Naive thymus-derived CD4-positive, alpha-beta T cell (primary cell): Measurements from ENCODE around the gene EEA1. TPM values are rescaled to one million over a fixed set of nuclear protein-coding genes. Genes with fewer than 3 reads are reported as not detected.

Experiments
- ATAC-seq: fragments of 150-1000 bp; cut with Tn5 transposase; 2 replicates; pipeline ENCODE4 v1.10.0; 2021; ENCODE audit warnings: mild to moderate bottlenecking, moderate library complexity
- CTCF ChIA-PET: fragments of 350-600 bp; sonication (Branson Sonifier 250); formaldehyde crosslinking; loops from one replicate; lab custom pipeline; 2021; ENCODE audit warnings: antibody characterized with exemption; lab: Charles Lee
- POLR2A ChIA-PET: fragments of 350-600 bp; sonication (Branson Sonifier 250); formaldehyde crosslinking; loops from one replicate; lab custom pipeline; 2021; ENCODE audit warnings: antibody characterized with exemption, inconsistent platforms; lab: Charles Lee
- DNase-seq, 9 donors: peaks; one replicate each; pipeline versions ENCODE4 v3.0.0 to v3.0.0-alpha.2; 2020 to 2022; ENCODE audit warnings: mixed read lengths in 1 of 9
- H3K27ac ChIP-seq: one replicate; pipeline ENCODE4 v1.7.0; 2013; ENCODE audit warnings: mild to moderate bottlenecking, low read depth, low read length, moderate library complexity
- H3K27me3 ChIP-seq, 2 donors: one replicate each; pipeline ENCODE4 v1.7.0; 2013; ENCODE audit warnings: low read length in 2 of 2, mild to moderate bottlenecking in 2 of 2, moderate library complexity in 2 of 2; ENCODE audit not compliant: control insufficient read depth in 2 of 2, insufficient read depth in 2 of 2
- H3K36me3 ChIP-seq, 3 experiments: 1 replicate in 2 of 3; 2 replicates in 1 of 3; pipeline ENCODE4 v1.7.0; 2013; ENCODE audit warnings: low read length in 3 of 3, mild to moderate bottlenecking in 3 of 3, moderate library complexity in 1 of 3; ENCODE audit not compliant: insufficient read depth in 3 of 3, control insufficient read depth in 2 of 3
- H3K4me1 ChIP-seq, 2 donors: one replicate each; pipeline ENCODE4 v1.7.0; 2013; ENCODE audit warnings: low read length in 2 of 2, mild to moderate bottlenecking in 2 of 2, moderate library complexity in 1 of 2; ENCODE audit not compliant: control insufficient read depth in 2 of 2, insufficient read depth in 2 of 2
- H3K4me3 ChIP-seq: 2 replicates; pipeline ENCODE4 v1.7.0; 2013; ENCODE audit warnings: mild to moderate bottlenecking, low read length
- H3K9me3 ChIP-seq, 3 experiments: 1 replicate in 2 of 3; 2 replicates in 1 of 3; pipeline ENCODE4 v1.7.0; 2013; ENCODE audit warnings: low read length in 3 of 3; ENCODE audit not compliant: control insufficient read depth in 2 of 3
- H3K27ac Mint-ChIP-seq, 9 donors: one replicate each; pipeline ENCODE4 v1.8.0; 2020 to 2022; ENCODE audit warnings: mixed read lengths in 9 of 9, mild to moderate bottlenecking in 8 of 9, moderate library complexity in 5 of 9, inconsistent platforms in 2 of 9
- H3K27me3 Mint-ChIP-seq, 5 donors: one replicate each; pipeline ENCODE4 v1.8.0; 2021 to 2022; ENCODE audit warnings: mixed read lengths in 5 of 5, mild to moderate bottlenecking in 1 of 5
- H3K36me3 Mint-ChIP-seq, 5 donors: one replicate each; pipeline ENCODE4 v1.8.0; 2020 to 2022; ENCODE audit warnings: mixed read lengths in 5 of 5, mild to moderate bottlenecking in 3 of 5, inconsistent platforms in 1 of 5
- H3K4me1 Mint-ChIP-seq, 7 donors: one replicate each; pipeline ENCODE4 v1.8.0; 2020 to 2022; ENCODE audit warnings: mixed read lengths in 7 of 7, mild to moderate bottlenecking in 3 of 7, inconsistent platforms in 1 of 7
- H3K4me3 Mint-ChIP-seq, 10 donors: one replicate each; pipeline ENCODE4 v1.8.0; 2020 to 2022; ENCODE audit warnings: mild to moderate bottlenecking in 10 of 10, mixed read lengths in 10 of 10, moderate library complexity in 6 of 10, inconsistent platforms in 2 of 10
- H3K9me3 Mint-ChIP-seq, 11 donors: one replicate each; pipeline ENCODE4 v1.8.0; 2020 to 2022; ENCODE audit warnings: mixed read lengths in 11 of 11, mild to moderate bottlenecking in 4 of 11, inconsistent platforms in 1 of 11, moderate library complexity in 1 of 11
- intact Hi-C, 2 donors: fragments of 100-400 bp; cut with micrococcal nuclease; formaldehyde crosslinking; loops; one replicate each; pipeline ENCODE4 v1.15.1; 2023
- polyA plus RNA-seq, 2 donors: library from polyadenylated mRNA; unstranded; fragments of 300-500 nt; fragmentation: Illumina TruSeq; gene quantifications; one replicate each; pipeline ENCODE4 v1.2.3, GENCODE V29; 2021
- total RNA-seq, 6 experiments: library from RNA in 5 of 6; stranded (reverse) in 5 of 6; gene quantifications; 1 replicate in 5 of 6; 2 replicates in 1 of 6; pipeline ENCODE4 v1.2.3 and lab custom pipeline; 2021 to 2026

Gene EEA1
- total and polyA plus RNA-seq, 7 experiments from 2014 or later: 20.9 to 28.3 (median 22.2) TPM

GRCh38 chr12:92845329-92845728, 83.8 kb downstream of the EEA1 start:
- Mint-ChIP-seq H3K9me3 (no peaks in the 10 kb centered on the region), H3K27me3 (no peaks in the 10 kb centered on the region), H3K27ac (no peak overlapping the region), H3K36me3 (peaks cover 5 to 29% (median 18%) of the 10 kb centered on the region in 5 donors), H3K4me3 (no peak overlapping the region), H3K4me1 (peaks cover 0 to 7% (median 0%) of the 10 kb centered on the region in 7 donors)
- ChIA-PET POLR2A (no interaction called here), CTCF (no interaction called here)
- no peak overlapping the region for H3K27ac ChIP-seq
- H3K9me3 ChIP-seq: no peaks in the 10 kb centered on the region
- H3K27me3 ChIP-seq: no peaks in the 10 kb centered on the region
- no peak overlapping the region for H3K4me3 ChIP-seq
- ATAC-seq: no peak
- intact Hi-C loops: no loop called here
- no peaks in the 10 kb centered on the region for H3K4me1 ChIP-seq
- peaks cover 0 to 5% (median 5%) of the 10 kb centered on the region in 3 experiments for H3K36me3 ChIP-seq
- DNase-seq: no peak

- no peak overlapping the region for H3K27ac ChIP-seq
- H3K4me3 Mint-ChIP-seq: no peak overlapping the region
- no peaks in the 10 kb centered on the region for H3K9me3 Mint-ChIP-seq
- intact Hi-C loops: no loop called here
- ChIA-PET CTCF (no interaction called here), POLR2A (interaction anchor here (0.8 kb wide), 1 partner anchor 58 kb away, joined by 3 read pairs; no protein-coding TSS in a partner anchor)
- no peaks in the 10 kb centered on the region for H3K9me3 ChIP-seq
- no peaks in the 10 kb centered on the region for H3K4me1 ChIP-seq
- H3K27me3 Mint-ChIP-seq: no peaks in the 10 kb centered on the region
- ATAC-seq (no peak), DNase-seq (no peak)
- no peaks in the 10 kb centered on the region for H3K27me3 ChIP-seq
- H3K36me3 ChIP-seq: peaks cover 0 to 5% (median 2%) of the 10 kb centered on the region in 3 experiments
- H3K36me3 Mint-ChIP-seq: peaks cover 0 to 22% (median 18%) of the 10 kb centered on the region in 5 donors
- no peak overlapping the region for H3K4me3 ChIP-seq
- no peak overlapping the region for H3K27ac Mint-ChIP-seq
- peaks cover 0 to 7% (median 0%) of the 10 kb centered on the region in 7 donors for H3K4me1 Mint-ChIP-seq
Observed at GRCh38 chr12:92844151-92844763, 84.8 kb downstream of the EEA1 start.

- Histone ChIP-seq H3K27me3 (no peaks in the 10 kb centered on the region), H3K36me3 (peaks cover 0 to 8% (median 0%) of the 10 kb centered on the region in 3 experiments), H3K27ac (no peak overlapping the region), H3K9me3 (no peaks in the 10 kb centered on the region), H3K4me1 (no peaks in the 10 kb centered on the region), H3K4me3 (no peak overlapping the region)
- no peak overlapping the region for H3K27ac Mint-ChIP-seq
- ChIA-PET POLR2A (no interaction called here), CTCF (interaction anchor here (1.0 to 1.4 kb wide), 2 partner anchors 99 to 590 kb away, joined by 3 read pairs; partner anchors contain the start of gene EEA1)
- peaks cover 0 to 11% (median 8%) of the 10 kb centered on the region in 7 donors for H3K4me1 Mint-ChIP-seq
- peaks cover 0 to 1% (median 0%) of the 10 kb centered on the region in 11 donors for H3K9me3 Mint-ChIP-seq
- peaks cover 0 to 16% (median 8%) of the 10 kb centered on the region in 5 donors for H3K36me3 Mint-ChIP-seq
- no peaks in the 10 kb centered on the region for H3K27me3 Mint-ChIP-seq
- H3K4me3 Mint-ChIP-seq: no peak overlapping the region
- no peak for DNase-seq
- intact Hi-C loops: loop anchor here (2.0 to 5.0 kb wide), 4 partner anchors 157 to 568 kb away; no protein-coding TSS in a partner anchor
- no peak for ATAC-seq
Observed at GRCh38 chr12:92829686-92830282, 99.3 kb downstream of the EEA1 start.

GRCh38 chr12:92828565-92828964, 100.5 kb downstream of the EEA1 start:
- POLR2A ChIA-PET: interaction anchor here (1.5 kb wide), 1 partner anchor 101 kb away, joined by 3 read pairs; the partner anchor contains the start of gene EEA1
- peaks cover 0 to 10% (median 0%) of the 10 kb centered on the region in 3 experiments for H3K36me3 ChIP-seq

GRCh38 chr12:92827836-92828431, 101.2 kb downstream of the EEA1 start:
- CTCF ChIA-PET: interaction anchor here (0.7 to 2.0 kb wide), 6 partner anchors 8 to 1330 kb away, joined by 3 to 9 read pairs (median 6); no protein-coding TSS in a partner anchor
- H3K4me3 Mint-ChIP-seq: no peak overlapping the region
- H3K27me3 ChIP-seq: no peaks in the 10 kb centered on the region
- H3K4me3 ChIP-seq: no peak overlapping the region
- peaks cover 0 to 16% (median 7%) of the 10 kb centered on the region in 5 donors for H3K36me3 Mint-ChIP-seq
- peak; percentile 74 for ATAC-seq
- POLR2A ChIA-PET: interaction anchor here (0.6 to 1.5 kb wide), 2 partner anchors 99 to 102 kb away, joined by 3 read pairs; partner anchors contain the start of gene EEA1
- H3K9me3 ChIP-seq: no peaks in the 10 kb centered on the region
- intact Hi-C loops: loop anchor here (1.0 to 5.0 kb wide), 10 partner anchors 43 to 569 kb away; partner anchors contain the start of gene EEA1 (in 1 of the 2)
- H3K4me1 Mint-ChIP-seq: peaks cover 0 to 8% (median 2%) of the 10 kb centered on the region in 7 donors
- H3K27me3 Mint-ChIP-seq: no peaks in the 10 kb centered on the region
- H3K36me3 ChIP-seq: peaks cover 0 to 10% (median 0%) of the 10 kb centered on the region in 3 experiments
- peak in 7 of 9 donors; percentile 19 to 58 (median 37) for DNase-seq
- H3K27ac ChIP-seq: no peak overlapping the region
- H3K27ac Mint-ChIP-seq: no peak overlapping the region
- no peaks in the 10 kb centered on the region for H3K4me1 ChIP-seq
- H3K9me3 Mint-ChIP-seq: peaks cover 0 to 1% (median 0%) of the 10 kb centered on the region in 11 donors

More at GRCh38 chr12:92828565-92828964, 100.5 kb downstream of the EEA1 start:
- peaks cover 0 to 16% (median 7%) of the 10 kb centered on the region in 5 donors for H3K36me3 Mint-ChIP-seq
- CTCF ChIA-PET: interaction anchor here (1.5 to 2.0 kb wide), 2 partner anchors 98 to 100 kb away, joined by 6 to 9 read pairs; no protein-coding TSS in a partner anchor
- Histone ChIP-seq H3K4me1 (no peaks in the 10 kb centered on the region), H3K9me3 (no peaks in the 10 kb centered on the region), H3K27me3 (no peaks in the 10 kb centered on the region), H3K27ac (no peak overlapping the region), H3K4me3 (no peak overlapping the region)
- ATAC-seq (no peak), DNase-seq (no peak)
- no peak overlapping the region for H3K4me3 Mint-ChIP-seq
- peaks cover 0 to 8% (median 4%) of the 10 kb centered on the region in 7 donors for H3K4me1 Mint-ChIP-seq
- intact Hi-C loops: loop anchor here (1.0 to 5.0 kb wide), 8 partner anchors 43 to 569 kb away; no protein-coding TSS in a partner anchor
- no peaks in the 10 kb centered on the region for H3K27me3 Mint-ChIP-seq
- H3K27ac Mint-ChIP-seq: peak overlapping the region in 2 of 9 donors; percentile 2 to 60
- H3K9me3 Mint-ChIP-seq: peaks cover 0 to 1% (median 0%) of the 10 kb centered on the region in 11 donors

- Histone ChIP-seq H3K27me3 (no peaks in the 10 kb centered on the region), H3K9me3 (no peaks in the 10 kb centered on the region), H3K4me1 (no peaks in the 10 kb centered on the region), H3K36me3 (peaks cover 0 to 39% (median 4%) of the 10 kb centered on the region in 3 experiments), H3K27ac (no peak overlapping the region), H3K4me3 (no peak overlapping the region)
- ATAC-seq (no peak), DNase-seq (no peak)
- no peak overlapping the region for H3K4me3 Mint-ChIP-seq
- POLR2A ChIA-PET: interaction anchor here (1.2 kb wide), 1 partner anchor 9 kb away, joined by 3 read pairs; no protein-coding TSS in a partner anchor
- H3K4me1 Mint-ChIP-seq: peaks cover 0 to 8% (median 0%) of the 10 kb centered on the region in 7 donors
- H3K36me3 Mint-ChIP-seq: peaks cover 0 to 22% (median 12%) of the 10 kb centered on the region in 5 donors
- intact Hi-C loops: no loop called here
- CTCF ChIA-PET: no interaction called here
- H3K9me3 Mint-ChIP-seq: no peaks in the 10 kb centered on the region
- no peak overlapping the region for H3K27ac Mint-ChIP-seq
- no peaks in the 10 kb centered on the region for H3K27me3 Mint-ChIP-seq
Observed at GRCh38 chr12:92821142-92821541, 108.0 kb downstream of the EEA1 start.
